Bronchial epithelial cell (primary cell): ENCODE results near the gene ONECUT1. TPM values are rescaled to one million over a fixed set of nuclear protein-coding genes. Genes with fewer than 3 reads are reported as not detected.

Experiments used
- DNase-seq: peaks from one replicate; pipeline ENCODE4 v3.0.0-alpha.2; 2010; ENCODE audit warnings: low read depth
- FAIRE-seq: peaks from 2 replicates; lab custom pipeline; 2011; peaks lifted over from hg19 to GRCh38; lab: Jason Lieb, UNC
- H3K27me3 ChIP-seq: 2 replicates; pipeline ENCODE4 v1.5.1; 2011; ENCODE audit warnings: low read length; ENCODE audit not compliant: control insufficient read depth, insufficient read depth
- H3K36me3 ChIP-seq: 2 replicates; pipeline ENCODE4 v1.5.1; 2011; ENCODE audit warnings: low read length; ENCODE audit not compliant: control insufficient read depth, insufficient read depth
- H3K4me3 ChIP-seq: 2 replicates; pipeline ENCODE4 v1.5.1; 2011; ENCODE audit warnings: mild to moderate bottlenecking, low read depth, low read length, control low read depth
- total RNA-seq: library from RNA; depleted of rRNA; stranded (reverse); fragments of >200 nt; gene quantifications from 2 replicates; pipeline ENCODE4 v1.2.1, GENCODE V29; 2014
- TF ChIP-seq, protein P1 (sequence below): IDR thresholded peaks from 2 replicates; pipeline ENCODE4 v1.5.1; 2011; ENCODE audit warnings: mild to moderate bottlenecking, moderate library complexity, low read length, control low read depth, inconsistent platforms; ENCODE audit not compliant: insufficient read depth, severe bottlenecking

ONECUT1 gene
- total RNA-seq, 1 donor from 2014 or later, result not detected

DNA sequence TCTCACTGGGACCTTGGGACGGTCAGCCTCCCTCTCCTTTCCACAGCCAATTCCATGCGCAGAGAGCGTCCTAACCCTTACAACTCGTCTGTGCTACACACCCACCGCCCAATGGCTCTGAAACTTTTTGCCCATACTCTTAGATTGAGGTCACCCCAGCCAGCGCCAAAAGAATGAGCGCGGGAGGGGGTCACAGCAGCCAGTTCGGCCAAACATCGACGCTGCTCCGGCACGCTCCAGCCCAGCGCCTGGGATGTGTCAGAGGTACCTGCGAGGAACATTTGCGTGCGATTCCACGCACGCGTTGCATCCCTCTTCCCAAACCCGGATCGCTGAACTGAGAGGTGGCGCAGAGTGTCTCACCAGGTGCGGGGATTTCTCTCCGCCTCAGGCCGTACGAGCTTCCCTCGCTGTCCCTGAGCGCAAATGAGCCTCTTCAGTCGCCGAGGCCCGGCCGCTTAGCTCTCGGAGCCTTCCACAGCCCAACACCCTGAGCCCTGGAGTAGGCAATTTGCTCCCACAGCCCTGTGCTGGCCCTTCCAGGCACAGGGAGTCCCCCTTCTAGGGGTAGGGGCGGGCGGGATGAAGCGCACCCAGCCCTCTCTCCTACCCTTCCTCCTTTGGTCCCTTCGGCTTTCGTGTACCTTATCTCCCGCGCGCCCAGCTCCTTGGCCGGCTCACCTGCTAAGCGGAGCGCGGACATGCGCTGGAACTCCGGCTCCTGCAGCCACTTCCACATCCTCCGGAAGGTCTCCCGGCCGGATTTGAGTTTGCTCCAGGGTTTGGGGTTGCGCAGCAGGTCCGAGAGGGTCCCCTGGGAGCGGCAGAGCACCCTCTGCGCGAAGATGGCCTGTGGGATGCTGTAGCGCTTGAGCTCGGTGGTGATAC is 1.8 kb downstream of the ONECUT1 start:
- DNase-seq (no peak), FAIRE-seq (no peak)
- TF ChIP-seq, protein P1, sequence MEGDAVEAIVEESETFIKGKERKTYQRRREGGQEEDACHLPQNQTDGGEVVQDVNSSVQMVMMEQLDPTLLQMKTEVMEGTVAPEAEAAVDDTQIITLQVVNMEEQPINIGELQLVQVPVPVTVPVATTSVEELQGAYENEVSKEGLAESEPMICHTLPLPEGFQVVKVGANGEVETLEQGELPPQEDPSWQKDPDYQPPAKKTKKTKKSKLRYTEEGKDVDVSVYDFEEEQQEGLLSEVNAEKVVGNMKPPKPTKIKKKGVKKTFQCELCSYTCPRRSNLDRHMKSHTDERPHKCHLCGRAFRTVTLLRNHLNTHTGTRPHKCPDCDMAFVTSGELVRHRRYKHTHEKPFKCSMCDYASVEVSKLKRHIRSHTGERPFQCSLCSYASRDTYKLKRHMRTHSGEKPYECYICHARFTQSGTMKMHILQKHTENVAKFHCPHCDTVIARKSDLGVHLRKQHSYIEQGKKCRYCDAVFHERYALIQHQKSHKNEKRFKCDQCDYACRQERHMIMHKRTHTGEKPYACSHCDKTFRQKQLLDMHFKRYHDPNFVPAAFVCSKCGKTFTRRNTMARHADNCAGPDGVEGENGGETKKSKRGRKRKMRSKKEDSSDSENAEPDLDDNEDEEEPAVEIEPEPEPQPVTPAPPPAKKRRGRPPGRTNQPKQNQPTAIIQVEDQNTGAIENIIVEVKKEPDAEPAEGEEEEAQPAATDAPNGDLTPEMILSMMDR, result no peak
- no peak overlapping the region for H3K4me3 ChIP-seq
- H3K27me3 ChIP-seq, result peaks cover 67% of the 10 kb centered on the region
- no peaks in the 10 kb centered on the region for H3K36me3 ChIP-seq

DNA sequence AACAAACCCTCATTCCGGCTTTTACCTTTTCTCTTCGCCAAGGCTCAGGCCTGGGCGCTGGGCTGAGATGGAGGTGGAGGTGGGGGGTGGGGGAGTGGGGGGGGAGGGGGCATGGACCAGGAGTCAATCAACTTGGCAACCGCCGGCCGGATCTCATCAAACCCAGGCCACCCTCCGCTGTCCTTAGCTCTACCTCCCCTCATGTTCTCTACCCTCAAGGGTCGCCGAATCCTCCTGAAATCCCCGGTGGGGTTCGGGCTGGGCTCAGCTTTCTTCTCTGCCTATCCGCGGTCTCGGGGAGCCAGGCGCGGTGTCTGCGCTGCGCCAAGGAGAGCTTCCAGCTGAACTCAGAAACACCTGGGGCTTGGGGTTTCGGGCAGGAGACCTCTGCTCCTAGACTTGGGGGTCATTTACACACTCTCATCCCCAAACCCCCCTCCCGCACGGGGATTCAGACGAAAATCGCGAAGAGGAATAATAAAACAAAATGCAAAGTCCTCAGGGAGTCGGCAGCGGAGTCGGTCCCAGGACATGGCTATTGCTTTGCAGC is 2.5 kb downstream of the ONECUT1 start:
- Histone ChIP-seq H3K4me3 (no peak overlapping the region), H3K36me3 (no peaks in the 10 kb centered on the region), H3K27me3 (peaks cover 74% of the 10 kb centered on the region)
- FAIRE-seq (no peak), DNase-seq (no peak)
- TF ChIP-seq, protein P1, result no peak

DNA sequence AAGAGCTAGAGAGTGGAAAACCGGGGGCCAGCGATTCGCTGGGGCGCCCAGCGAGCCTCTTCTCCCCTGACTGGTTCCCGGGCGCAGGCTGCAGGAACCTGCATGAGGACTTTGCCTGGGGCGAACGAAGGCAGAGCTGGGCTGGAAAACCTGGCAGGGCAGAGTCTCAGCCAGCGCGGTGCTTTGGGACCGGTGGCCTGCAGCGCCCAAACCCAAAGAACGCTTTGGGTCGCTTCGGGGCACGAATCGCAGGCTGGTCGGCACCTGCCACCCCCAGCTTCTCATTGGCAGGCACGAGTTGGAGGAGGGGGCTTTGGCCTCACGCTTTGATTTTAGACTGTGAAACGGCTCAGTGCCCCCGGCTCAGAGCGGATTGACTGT is 3.0 kb downstream of the ONECUT1 start:
- Histone ChIP-seq H3K27me3 (peaks cover 75% of the 10 kb centered on the region), H3K36me3 (no peaks in the 10 kb centered on the region), H3K4me3 (no peak overlapping the region)
- DNase-seq (no peak), FAIRE-seq (no peak)
- TF ChIP-seq, protein P1, result no peak

DNA sequence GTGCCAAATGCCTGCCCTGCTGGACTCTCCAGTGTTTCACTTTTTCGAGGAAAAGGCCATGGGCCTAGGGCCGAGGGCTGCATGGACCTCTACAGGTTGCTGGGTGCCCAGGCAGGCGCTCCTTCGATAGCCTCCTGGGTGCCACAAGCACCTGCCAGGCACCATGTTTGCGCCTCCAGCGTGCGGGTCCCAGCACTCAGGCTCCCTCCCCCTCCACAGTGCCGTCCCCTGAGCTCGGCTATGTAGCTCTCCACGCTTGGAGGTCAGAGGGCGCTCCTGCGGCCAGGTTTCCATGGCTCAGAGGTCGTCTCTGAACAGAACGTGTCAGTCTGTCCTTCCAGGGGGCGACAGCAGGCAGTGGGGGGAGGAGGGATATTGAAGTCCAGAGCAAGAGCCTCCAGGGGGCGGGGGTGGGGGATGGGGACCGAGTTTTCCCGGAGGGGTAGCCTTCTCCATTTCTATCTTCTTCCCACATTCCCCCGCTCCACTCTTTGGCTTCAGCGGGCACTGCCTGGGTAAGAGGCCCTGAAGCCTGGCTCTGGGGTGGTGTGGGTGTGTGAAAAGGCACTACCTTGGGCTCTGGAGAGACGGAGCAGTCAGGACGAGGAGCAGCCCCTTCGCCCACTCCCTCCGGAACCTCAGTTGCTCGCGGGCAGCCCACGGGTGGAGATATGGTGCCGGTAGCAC is 3.6 kb downstream of the ONECUT1 start:
- peaks cover 75% of the 10 kb centered on the region for H3K27me3 ChIP-seq
- TF ChIP-seq, protein P1, result no peak
- FAIRE-seq (no peak), DNase-seq (no peak)
- no peak overlapping the region for H3K4me3 ChIP-seq
- no peaks in the 10 kb centered on the region for H3K36me3 ChIP-seq

DNA sequence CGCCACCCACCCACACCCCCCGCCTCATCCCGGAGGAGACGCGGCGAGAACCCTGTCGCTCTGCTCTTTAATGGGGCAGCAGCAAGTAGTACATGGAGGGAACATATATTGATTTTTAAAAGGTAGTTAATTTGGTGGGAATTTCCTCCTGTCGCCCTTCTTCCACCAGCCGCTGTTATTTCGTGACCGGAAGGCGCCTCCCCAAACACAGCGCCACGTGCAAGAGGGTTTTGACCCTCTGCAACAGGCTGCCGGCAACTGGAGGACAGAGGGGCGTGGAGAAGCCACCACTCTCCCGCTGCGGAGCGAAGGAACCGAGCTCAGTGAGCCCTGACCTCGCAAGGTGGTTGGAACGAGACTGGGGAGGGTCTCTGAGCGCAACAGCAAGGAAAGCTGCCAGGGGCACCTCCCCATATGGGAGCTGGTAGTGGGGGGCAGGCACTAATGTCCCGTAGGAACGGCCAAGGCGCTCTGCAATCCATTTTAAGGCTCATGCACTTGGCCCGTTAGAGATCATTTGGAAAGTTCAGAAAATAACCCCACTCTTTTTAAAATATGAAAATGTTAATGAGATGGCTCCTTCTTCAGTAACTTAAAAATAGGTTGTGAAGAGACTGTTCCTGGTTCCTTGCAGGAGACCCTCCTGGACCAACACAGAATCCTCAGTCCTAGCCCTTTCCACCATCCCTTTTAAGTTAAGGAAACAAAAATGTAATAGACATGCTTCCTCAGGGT is 4.3 kb downstream of the ONECUT1 start:
- FAIRE-seq, result no peak
- TF ChIP-seq, protein P1, result no peak
- H3K36me3 ChIP-seq, result no peaks in the 10 kb centered on the region
- H3K4me3 ChIP-seq, result no peak overlapping the region
- peaks cover 72% of the 10 kb centered on the region for H3K27me3 ChIP-seq
- no peak for DNase-seq
